GM18511 (cell line): ENCODE data around the gene ATRNL1.
"Not testable (repeated sequence)": the region's sequence is repeated elsewhere in the genome, so short reads cannot be mapped to it uniquely, and the experiment has no call there.

Experiments used
- ATAC-seq: cut with Tn5 transposase; IDR thresholded peaks from one replicate; pipeline ENCODE4 v1.9.1; 2021; ENCODE audit warnings: mild to moderate bottlenecking, moderate library complexity; ENCODE audit not compliant: unreplicated experiment

Gene ATRNL1

GRCh38 chr10:115417585-115418265 lies 324.6 kb downstream of the ATRNL1 start:
- ATAC-seq, result peak; percentile 98

GRCh38 chr10:115422624-115423023 lies 329.5 kb downstream of the ATRNL1 start:
- ATAC-seq, result no peak

- ATAC-seq, result no peak
Observed at GRCh38 chr10:115427611-115428010, 334.4 kb downstream of the ATRNL1 start.

- no peak for ATAC-seq
Observed at GRCh38 chr10:115432188-115432819, 339.1 kb downstream of the ATRNL1 start.

GRCh38 chr10:115436999-115437398 lies 343.8 kb downstream of the ATRNL1 start:
- no peak for ATAC-seq

GRCh38 chr10:115441907-115442545 lies 348.9 kb downstream of the ATRNL1 start:
- no peak for ATAC-seq

GRCh38 chr10:115456812-115457211 lies 363.6 kb downstream of the ATRNL1 start:
- no peak for ATAC-seq

GRCh38 chr10:115483294-115483693 lies 390.1 kb downstream of the ATRNL1 start:
- ATAC-seq, result no peak

GRCh38 chr10:115491526-115492140 lies 398.5 kb downstream of the ATRNL1 start:
- ATAC-seq, result no peak

- ATAC-seq, result no peak
Observed at GRCh38 chr10:115503546-115503945, 410.4 kb downstream of the ATRNL1 start.

GRCh38 chr10:115514895-115515294 lies 421.7 kb downstream of the ATRNL1 start:
- ATAC-seq, result no peak

GRCh38 chr10:115525141-115525540 lies 432.0 kb downstream of the ATRNL1 start:
- ATAC-seq, result no peak

GRCh38 chr10:115527682-115528081 lies 434.5 kb downstream of the ATRNL1 start:
- ATAC-seq, result not testable (repeated sequence)

- not testable (repeated sequence) for ATAC-seq
Observed at GRCh38 chr10:115536401-115536800, 443.2 kb downstream of the ATRNL1 start.

GRCh38 chr10:115539142-115539762 lies 446.1 kb downstream of the ATRNL1 start:
- ATAC-seq, result no peak

GRCh38 chr10:115555887-115556402 lies 462.8 kb downstream of the ATRNL1 start:
- ATAC-seq, result no peak

- ATAC-seq, result no peak
Observed at GRCh38 chr10:115558252-115558651, 465.1 kb downstream of the ATRNL1 start.

GRCh38 chr10:115566867-115567266 lies 473.7 kb downstream of the ATRNL1 start:
- no peak for ATAC-seq

- no peak for ATAC-seq
Observed at GRCh38 chr10:115572740-115573455, 479.7 kb downstream of the ATRNL1 start.

- ATAC-seq, result no peak
Observed at GRCh38 chr10:115580239-115580638, 487.1 kb downstream of the ATRNL1 start.
